HUDEP-2 (cell line): Measurements from ENCODE around the gene SCAP.
"Not testable (repeated sequence)": the region's sequence is repeated elsewhere in the genome, so short reads cannot be mapped to it uniquely, and the experiment has no call there.

ENCODE experiments used
- DNase-seq, 76 experiments: peaks; one replicate each; lab custom pipeline; 2025; ENCODE audit not compliant: unreplicated experiment in 76 of 76; lab: John Stamatoyannopoulos, UW

Gene SCAP

GRCh38 chr3:47370887-47371697, 104.6 kb downstream of the SCAP start:
- DNase-seq = peak in 10 of 76 experiments; percentile 5 to 20 (median 14)

- DNase-seq = not testable (repeated sequence)
These were observed 105.7 kb downstream of the SCAP start for GRCh38 chr3:47370020-47370419.

- no peak for DNase-seq
These were observed 108.1 kb downstream of the SCAP start for GRCh38 chr3:47367631-47368030.

- DNase-seq = no peak
These were observed 108.9 kb downstream of the SCAP start for GRCh38 chr3:47366833-47367232.

- DNase-seq = no peak
These were observed 110.3 kb downstream of the SCAP start for GRCh38 chr3:47365213-47366153.
